Activated T-helper 1 cell treated with anti-CD3 and anti-CD28 coated beads, Interleukin-12 subunit alpha, Interleukin-12 subunit beta, Interleukin-2, Interleukin-4 antibody, amounts not matched to agents 30 ng/mL and 10 ng/mL and 1 ng/mL, durations not matched to agents 14 hours and 24 hours and 36 hours (primary cell): Measurements from ENCODE around the gene NTN4. TPM values are rescaled to one million over a fixed set of nuclear protein-coding genes. Genes with fewer than 3 reads are reported as not detected.

ENCODE experiments used
- total RNA-seq: library from RNA; stranded (reverse); gene quantifications from 2 replicates; pipeline ENCODE4 v1.2.3, GENCODE V29; 2022

Gene NTN4
- total RNA-seq, 1 donor from 2014 or later, result not detected

Other genes with a start within 250 kb of the NTN4 start
- 3.6 and 4.4 TPM in 2 replicates for gene USP44, start 239.3 kb downstream of the NTN4 start, total RNA-seq
- 65.6 and 70.9 TPM in 2 replicates for gene SNRPF, start 68.2 kb upstream of the NTN4 start, total RNA-seq
- gene CCDC38, start 151.8 kb upstream of the NTN4 start, total RNA-seq, result not detected in 2 replicates
- 0.21 and 0.27 TPM in 2 replicates for gene AMDHD1, start 152.6 kb upstream of the NTN4 start, total RNA-seq
- 0.37 and 0.65 TPM in 2 replicates for gene HAL, start 205.6 kb upstream of the NTN4 start, total RNA-seq
- 57.3 and 59.6 TPM in 2 replicates for gene LTA4H, start 244.8 kb upstream of the NTN4 start, total RNA-seq